Bone marrow (tissue), 2 donors: ENCODE data around the gene TRUB2.

Source experiments
- DNase-seq, 2 donors: peaks; one replicate each; lab custom pipeline; 2025; lab: John Stamatoyannopoulos, UW

Gene TRUB2, protein sequence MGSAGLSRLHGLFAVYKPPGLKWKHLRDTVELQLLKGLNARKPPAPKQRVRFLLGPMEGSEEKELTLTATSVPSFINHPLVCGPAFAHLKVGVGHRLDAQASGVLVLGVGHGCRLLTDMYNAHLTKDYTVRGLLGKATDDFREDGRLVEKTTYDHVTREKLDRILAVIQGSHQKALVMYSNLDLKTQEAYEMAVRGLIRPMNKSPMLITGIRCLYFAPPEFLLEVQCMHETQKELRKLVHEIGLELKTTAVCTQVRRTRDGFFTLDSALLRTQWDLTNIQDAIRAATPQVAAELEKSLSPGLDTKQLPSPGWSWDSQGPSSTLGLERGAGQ

GRCh38 chr9:128322404-128323211 lies at the start of gene TRUB2, which contains the start of gene COQ4:
TSS of gene TRUB2 (minus strand) at chr9:128322447. CDS start at chr9:128322408, 39 bp downstream.
TSS of gene COQ4 (plus strand) at chr9:128322839. CDS start at chr9:128322859, 20 bp downstream.
- peak; percentile 92 to 96 for DNase-seq

DNA sequence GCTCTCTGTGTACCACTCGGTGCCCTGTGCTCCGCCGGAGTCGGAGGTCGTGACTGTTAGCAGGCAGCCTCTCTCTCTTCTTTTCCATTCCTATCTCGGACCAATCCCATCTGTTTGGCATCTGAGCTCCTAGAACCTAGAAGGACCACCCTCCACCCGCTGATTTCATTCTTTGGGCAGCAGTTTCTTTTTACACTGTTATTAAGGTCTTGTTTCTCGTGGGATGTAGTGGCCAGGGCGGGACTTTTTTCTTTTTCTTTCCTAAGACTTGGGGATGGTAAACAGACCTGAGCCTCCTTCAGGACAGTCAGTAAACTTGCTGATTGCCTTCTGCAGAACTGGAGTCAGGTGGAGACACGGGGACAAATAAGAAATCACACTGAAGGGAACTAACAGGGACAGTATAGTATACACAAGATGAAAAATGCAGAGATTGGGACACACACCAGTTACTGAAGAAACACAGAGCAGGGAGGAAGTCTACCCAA lies 49.4 kb upstream of the TRUB2 start:
- DNase-seq: no peak

- peak; percentile 86 to 97 for DNase-seq
Measured at GRCh38 chr9:128370752-128371629, 48.7 kb upstream of the TRUB2 start, which contains the start of gene URM1. TSS of gene URM1 (plus strand) at chr9:128371374. CDS start at chr9:128371381, 7 bp downstream.

DNA sequence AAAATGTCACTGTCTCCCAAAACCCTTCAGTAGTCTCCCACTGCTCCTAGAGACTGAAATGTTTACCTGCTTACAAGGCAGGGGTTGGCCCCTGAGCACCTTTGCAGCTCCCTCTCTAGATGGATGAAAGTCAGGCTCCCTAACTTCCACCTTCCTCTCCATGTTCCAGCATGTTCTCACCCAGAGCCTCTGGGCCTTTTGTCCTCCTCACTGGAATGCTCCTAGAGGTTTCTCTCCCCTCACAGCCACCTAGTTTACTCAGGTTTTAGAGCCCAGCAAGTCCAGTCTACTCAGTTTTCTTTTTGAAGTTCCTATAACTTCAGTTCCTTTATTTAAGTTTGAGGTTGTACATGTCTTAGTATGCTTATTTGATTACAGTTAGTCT lies 48.1 kb upstream of the TRUB2 start:
- DNase-seq: no peak

- no peak for DNase-seq
Measured at GRCh38 chr9:128369024-128369706, 46.9 kb upstream of the TRUB2 start.

GRCh38 chr9:128365525-128365924 lies 43.3 kb upstream of the TRUB2 start:
- no peak for DNase-seq

DNA sequence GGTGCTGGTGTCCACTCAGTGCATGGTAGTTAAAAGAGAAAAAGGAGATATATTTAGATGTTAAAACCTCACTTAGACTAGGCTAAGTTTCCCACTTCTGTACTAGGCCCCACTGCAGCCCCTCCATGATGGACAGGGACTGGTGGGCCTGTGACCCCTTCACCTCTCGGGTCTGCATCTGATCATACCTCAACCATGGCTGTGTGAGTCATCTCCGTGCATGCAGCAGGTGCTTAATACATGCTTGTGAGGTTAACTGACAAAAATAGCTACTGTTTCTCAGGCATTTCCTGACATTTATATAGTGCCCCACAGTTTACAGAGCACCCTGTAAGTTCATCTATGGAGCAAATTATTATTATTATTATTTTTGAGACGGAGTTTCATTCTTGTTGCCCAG lies 40.5 kb upstream of the TRUB2 start:
- DNase-seq: no peak

- DNase-seq: peak; percentile 29 to 79
Measured at GRCh38 chr9:128361986-128362646, 39.9 kb upstream of the TRUB2 start.

- no peak for DNase-seq
Measured at GRCh38 chr9:128361296-128361985, 39.2 kb upstream of the TRUB2 start.

DNA sequence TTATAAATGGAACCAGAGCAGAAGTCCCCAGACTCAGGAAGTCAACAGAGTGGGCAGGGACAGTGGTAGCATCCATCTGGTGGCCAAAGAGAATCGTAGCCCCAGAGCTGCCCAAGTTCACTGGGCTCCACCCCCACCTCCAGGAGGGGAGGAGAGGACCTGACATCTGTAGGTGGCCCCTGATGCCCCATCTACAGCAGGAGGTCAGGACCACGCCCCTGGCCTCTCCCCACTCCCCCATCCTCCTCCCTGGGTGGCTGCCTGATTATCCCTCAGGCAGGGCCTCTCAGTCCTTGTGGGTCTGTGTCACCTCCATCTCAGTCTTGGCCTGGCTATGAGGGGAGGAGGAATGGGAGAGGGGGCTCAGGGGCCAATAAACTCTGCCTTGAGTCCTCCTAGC lies 38.6 kb upstream of the TRUB2 start:
- no peak for DNase-seq

DNA sequence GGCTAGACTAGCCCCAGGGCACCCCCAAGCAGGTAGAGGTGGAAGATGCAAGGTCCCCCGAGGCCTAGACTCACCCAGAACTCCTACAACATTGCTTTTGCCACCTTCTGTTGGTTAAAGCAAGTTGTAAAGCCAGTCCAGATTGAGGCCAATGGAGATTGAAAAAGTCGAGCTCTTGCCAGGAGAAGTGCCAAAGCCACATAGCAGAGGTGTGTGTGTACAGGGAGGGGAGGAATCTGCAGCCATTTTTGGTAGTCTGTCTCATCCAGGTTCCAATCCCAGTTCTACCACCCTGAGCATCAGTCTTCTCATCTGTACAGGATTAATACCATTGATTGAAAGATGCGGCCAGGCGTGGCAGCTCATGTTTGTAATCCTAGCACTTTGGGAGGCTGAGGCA lies 36.6 kb upstream of the TRUB2 start:
- DNase-seq: no peak

GRCh38 chr9:128358090-128358489 lies 35.8 kb upstream of the TRUB2 start:
- no peak for DNase-seq

DNA sequence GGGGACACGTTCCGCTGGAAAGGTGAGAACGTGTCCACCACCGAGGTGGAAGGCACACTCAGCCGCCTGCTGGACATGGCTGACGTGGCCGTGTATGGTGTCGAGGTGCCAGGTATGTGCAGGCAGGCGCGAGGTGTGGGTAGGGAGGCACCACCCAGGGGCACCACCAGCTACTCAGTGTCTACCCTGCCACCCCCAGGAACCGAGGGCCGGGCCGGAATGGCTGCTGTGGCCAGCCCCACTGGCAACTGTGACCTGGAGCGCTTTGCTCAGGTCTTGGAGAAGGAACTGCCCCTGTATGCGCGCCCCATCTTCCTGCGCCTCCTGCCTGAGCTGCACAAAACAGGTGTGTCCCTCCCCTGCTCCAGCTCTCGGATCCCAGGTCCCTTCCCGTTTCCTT lies 33.2 kb upstream of the TRUB2 start:
- no peak for DNase-seq

DNA sequence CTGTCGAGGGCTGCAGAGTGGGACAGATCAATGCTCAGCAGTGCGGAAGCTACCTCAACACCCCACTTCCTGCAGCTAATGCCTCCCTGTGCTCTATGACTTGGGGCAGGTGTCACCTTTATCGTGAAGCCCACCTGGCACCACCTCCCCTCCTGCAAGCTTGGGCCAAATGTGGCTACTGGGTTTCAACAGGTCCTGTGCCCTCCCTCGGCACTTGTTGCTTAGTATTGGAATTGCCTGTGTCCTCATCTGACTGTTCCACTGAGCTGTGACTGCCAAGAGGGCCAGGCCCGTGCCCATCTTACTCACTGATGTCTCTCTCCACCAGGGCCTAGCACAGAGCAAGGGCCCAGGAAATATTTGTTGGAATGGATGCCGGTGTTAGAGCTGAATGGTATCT lies 27.5 kb upstream of the TRUB2 start:
- no peak for DNase-seq

GRCh38 chr9:128349125-128349524 lies 26.9 kb upstream of the TRUB2 start:
- DNase-seq: no peak

- no peak for DNase-seq
Measured at GRCh38 chr9:128344931-128345605, 22.8 kb upstream of the TRUB2 start.

DNA sequence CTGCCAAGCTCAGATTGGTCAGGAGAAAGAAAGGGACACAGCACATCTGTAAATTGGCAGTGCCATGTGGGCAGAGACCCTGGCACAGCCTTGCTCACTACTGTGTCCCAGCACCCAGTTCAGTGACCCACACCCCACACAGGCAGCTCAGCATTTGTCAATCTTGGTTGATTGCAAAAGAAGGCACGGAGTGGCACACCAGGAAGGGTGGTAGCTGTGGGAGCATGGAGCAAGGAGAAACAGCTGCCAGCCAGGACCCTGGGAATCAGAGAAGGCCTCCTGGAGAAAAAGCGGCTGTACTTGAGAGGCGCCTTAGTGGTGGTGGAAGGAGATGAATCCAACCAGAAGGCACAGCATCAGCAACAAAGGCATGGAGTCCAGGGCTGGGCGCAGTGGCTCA lies 21.6 kb upstream of the TRUB2 start:
- DNase-seq: no peak

- no peak for DNase-seq
Measured at GRCh38 chr9:128342971-128343680, 20.9 kb upstream of the TRUB2 start.

- peak; percentile 15 to 27 for DNase-seq
Measured at GRCh38 chr9:128341435-128341849, 19.2 kb upstream of the TRUB2 start.
